Fibroblast of gingiva (primary cell): ENCODE data around the gene SMG6.

Source experiments
- DNase-seq: peaks from one replicate; pipeline ENCODE4 v3.0.0-alpha.2; 2011; ENCODE audit warnings: low read depth

The SMG6 gene

DNA sequence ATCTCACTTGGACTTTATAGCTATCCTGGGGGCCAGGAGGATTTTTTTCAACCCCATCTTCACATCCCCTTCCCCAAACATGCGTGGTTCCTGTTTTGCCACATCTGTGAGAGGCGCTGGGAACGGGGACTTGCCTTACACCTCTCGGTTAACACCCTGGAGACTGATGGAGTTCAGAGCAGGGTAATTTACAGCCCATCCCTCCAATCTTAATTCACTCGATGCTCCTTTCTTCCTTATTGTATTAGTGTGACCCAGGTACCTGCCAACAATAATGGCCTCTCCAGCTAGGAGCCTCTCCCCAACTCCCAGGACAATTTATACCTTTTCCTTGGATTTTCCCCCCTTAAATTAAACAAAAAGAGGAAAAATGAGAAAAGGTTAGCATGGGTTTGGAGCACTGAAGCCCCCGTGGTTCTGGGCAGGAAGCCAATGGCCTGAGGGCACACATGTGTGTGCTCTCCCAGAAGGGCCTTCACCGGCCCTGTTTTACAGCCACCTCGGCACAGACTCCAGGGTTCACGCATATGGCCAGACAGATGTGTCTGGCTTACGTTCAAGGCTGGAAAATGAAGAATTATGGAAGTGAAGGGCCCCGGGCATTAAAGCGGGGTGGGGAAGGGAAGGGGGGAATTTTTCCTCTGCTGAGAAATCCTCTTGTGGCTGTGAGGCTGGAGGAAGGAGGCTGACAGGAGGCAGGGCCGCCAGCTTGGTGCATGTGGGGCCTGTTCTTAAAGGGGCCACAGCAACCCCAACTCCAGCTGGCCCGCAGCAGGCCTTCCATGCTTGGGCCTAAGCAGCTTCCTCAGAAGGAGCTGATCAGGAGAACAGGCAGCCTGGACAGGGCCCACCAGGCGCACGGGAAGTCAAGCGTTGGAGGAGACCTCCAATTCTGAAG, 227.2 kb downstream of the SMG6 start:
- no peak for DNase-seq

DNA sequence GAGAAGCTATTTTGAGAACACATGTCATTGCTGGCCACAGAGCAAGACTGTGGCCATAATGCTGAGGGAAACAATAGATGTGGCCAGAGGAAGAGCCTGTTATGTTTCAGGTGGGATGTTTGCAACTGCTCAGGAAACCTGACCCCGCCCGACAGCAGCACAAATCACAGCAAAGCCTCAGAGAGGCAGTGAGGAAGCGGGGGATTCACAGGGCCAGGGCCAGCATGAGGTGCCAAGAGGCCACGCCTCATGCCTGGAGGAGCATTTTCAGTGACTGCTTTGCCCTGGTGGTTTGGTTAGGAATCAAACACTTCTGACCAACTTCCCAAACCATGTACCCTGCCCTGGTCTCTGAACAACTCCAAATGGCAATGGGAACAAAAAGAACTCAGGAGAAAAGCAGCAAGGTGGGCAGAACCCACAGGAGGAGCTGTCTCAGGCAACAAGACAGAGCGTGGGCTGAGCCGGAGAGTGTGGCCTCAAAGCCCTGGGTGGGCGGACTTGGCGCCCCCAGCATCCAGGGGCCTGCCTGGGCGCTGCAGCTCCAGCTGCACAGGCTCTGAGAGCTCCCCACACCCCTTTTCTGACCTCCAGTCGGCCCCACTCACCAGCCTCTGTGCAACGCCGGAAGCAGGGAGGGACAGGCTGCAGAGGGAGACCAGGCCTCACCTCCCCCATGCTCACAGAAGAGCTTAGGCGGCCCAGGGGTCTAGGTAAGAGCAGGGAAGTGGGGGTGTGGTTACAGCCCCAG, 228.1 kb downstream of the SMG6 start:
- no peak for DNase-seq

DNA sequence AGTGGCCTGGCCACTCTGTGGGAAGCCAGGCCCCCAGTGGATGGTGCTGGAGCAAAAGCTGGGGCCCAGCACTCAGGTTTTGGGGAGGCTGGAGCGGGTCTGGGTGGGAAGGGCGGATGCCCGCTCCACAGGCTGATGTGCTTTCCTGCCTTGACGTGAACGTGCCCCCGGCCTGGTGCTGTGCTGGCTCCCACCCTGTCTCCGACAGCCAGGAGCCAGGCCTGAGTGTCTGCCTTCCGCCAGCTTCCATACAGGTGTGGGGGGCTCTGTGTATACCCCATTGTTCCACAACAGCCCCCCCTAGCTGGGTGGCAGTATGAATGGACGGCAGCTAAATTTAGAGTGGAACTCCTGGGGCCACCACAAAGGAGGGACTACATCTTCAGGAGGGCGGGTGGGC, 228.7 kb downstream of the SMG6 start:
- DNase-seq = no peak

DNA sequence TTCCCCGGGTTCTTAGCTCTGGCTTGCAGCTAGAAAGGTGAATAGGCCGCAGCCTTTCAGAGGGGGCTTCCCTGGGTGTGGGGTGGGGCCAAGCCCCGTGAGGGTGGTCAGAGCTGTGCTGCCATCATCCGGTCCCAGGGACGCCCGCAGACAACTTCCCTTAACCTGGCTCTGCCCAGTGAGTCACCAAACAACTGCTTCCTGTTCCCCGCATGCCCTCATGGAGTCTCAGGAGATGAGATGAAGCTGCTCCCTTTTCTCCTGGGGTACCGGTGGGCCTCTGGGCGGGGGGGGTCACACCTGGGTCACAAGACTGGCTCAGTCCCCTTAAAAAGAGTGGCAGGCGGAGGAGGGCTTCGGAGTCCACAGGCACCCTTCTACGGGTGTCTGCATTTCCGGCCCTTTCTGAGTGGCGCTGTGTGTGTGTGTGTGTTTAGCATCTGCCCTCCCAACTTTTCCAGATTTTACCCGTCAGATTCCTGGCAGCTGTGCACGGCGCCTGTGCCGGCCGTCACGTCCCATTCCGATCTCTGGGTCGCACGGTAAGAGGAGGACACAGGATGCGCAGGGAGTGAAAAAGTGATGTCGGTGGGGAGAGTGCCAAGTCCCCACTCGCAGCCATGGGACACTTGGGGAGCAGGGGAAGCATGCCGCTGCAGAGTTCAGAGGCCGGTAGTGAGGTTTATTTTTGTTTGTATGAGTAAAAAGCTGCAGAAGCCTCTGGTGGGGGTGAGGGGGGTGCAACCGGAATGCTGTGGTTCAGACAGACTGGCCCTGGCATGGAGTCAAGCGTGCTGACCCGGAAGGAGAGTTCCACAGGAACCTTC, 231.9 kb downstream of the SMG6 start:
- no peak for DNase-seq

DNA sequence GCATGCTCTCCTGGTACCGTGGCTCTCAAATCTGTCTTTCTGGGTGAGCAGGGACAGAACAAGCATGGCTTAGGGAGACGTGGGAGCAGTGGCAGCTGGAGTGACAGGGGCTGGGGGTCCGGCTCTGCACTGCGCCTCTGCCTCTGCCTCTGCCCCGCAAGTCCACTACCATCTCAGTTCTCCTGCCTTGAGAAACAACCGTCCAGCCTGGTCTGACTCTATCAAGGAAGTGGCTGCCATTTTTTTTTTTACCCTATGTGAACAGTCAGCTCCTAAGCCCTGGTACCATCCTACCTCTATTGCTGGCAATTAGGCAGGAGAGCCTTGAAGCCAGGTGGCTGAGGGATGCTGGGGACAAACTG, 232.6 kb downstream of the SMG6 start:
- DNase-seq = no peak

DNA sequence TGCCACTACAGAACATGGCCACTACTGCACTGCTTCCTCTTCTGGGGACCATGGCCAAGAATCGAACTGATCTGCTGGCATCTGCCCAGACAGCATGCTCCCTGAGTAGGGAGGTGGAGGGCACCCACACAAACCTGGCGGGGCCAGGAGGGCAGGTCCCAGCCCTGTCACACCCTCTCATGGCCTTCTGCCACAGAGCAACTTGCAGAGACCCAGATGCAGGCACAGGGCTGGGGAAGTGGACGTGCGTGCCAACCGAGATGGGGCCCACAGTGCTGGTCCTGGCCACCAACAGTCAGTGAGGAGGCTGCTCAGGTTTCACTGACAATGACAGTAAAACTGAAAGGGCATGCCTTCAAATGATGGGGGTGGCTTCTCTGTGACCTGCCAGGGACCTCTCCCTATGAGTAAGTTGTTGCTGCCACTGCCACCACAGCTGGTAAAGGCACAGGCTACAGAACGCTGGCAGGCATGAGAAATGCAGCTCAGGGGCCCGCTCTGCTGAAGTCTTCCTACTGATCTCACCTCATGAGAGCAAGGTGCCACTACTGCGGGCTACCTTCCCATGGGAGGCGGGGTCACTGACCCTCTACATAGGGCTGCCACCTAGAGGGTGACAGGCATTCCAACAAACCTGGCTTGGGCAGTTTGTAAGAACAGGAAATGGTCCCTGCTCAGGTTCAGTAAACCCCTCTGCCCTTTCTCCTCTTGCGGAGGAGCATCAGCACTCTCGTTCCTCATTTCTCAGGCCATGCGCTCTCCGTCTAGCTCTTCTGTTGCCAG, 233.2 kb downstream of the SMG6 start:
- no peak for DNase-seq

DNA sequence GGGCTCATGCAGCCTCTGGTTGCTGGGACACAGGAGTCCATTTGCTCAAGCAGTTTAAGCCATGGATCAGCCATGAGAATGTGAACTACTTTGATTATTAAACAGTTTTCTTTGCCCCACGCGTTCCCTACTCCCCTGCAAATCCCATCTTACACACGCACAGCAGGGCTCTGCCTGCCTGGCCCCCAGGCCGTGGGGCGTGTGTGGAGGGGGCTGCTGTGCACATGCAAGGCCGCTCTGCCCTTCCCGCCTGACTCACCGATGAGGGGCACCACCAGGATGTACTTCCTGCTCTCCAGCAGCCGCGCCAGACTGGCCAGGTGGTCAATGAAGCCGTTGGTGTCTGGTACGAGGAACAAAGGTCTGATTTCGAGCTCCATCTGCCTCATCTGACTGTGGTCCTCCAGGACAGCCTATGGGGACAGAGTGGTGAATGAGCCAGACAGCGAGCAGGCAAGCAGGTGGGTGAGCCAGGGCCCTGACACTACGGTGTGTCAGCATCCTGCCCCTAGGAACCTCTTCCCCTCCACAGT, 235.0 kb downstream of the SMG6 start:
- DNase-seq = no peak

DNA sequence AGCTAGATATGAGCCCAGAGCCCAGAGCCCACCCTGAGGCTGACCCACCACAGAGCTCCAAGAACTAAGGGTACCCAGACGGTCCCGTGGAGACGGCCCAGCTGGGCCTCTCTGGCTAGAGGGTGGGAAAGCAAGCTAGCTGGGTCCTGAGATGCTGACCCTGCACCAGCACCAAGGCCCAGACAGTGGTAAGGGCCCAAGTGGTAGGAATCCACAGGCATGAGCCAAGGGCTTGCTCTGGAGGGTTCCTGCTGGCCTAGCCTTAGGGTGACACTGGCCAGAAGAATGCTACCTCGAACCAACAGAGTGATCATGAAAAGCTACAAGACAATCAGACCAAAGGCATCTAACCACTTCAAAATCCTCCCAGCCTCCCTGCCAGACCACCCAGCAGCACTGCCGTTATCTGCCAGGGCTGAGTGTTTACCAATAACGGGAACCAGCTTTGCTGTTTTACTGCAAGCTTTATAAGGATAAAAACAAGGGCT, 235.5 kb downstream of the SMG6 start:
- peak; percentile 41 for DNase-seq

DNA sequence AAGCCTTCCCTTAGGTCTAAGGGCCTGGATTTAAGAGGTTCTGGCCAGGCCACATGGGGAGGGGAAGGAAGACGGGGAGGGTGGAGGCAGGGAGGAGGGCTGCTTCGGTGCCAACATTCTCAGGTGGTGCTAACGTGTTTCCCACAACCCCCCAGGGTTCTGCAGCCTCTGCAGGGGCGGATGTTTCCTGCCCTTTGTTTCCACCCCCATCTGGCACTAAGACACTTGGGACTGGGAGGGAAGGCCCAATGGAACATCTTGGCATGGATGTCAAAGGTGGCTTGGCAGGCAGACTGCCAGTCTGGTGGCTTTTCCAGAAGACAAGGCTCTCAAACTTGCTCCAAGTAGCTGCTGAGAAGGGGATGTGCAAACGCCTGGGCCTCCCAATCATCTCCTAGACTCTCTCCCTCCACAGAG, 236.0 kb downstream of the SMG6 start:
- peak; percentile 36 for DNase-seq

DNA sequence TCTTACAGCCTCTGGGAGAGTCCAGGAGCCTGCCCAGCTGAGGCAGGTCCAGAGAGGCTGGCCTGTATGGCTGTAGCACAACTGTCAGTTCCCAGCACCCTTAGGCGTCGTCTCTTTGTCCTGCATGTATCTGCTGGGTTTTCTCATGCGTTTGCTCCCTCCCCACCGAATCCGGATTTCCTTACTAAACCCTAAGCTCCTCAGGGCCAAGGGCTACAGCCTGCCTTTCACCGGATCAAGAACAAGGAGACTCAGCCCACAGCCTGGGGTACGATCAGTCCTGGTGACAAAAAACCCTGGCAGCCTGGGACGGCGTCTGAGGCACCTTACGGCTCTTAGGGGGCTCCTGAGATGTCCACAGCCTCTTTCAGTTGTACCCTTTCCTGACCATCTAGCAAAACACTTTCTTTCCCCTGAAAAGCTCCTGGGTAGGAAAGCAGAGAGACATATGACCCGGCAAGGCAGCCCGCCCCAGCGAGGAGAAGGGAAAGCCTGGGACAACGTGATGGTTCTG, 236.5 kb downstream of the SMG6 start:
- DNase-seq = no peak

DNA sequence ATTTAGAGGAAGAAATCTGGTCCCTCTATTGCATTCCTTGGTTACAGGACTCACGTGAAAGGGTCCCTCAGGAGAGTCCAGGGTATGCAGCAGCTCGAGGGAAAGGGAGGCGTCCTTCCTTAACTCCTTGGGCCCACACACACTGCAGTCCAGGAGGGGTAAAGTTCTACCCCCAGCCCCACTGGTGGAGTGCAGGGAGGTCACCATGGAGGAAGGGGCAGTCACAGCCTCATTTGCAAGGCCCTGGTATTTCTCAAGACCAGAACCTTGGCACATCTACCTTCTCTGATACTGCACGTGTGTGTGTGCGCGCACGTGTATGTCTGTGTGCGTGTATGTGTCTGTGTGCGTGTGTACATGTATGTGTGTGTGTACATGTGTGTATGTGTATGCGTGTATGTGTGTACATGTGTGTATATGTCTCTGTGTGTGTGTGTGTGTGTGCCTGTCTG, 237.6 kb downstream of the SMG6 start:
- DNase-seq = no peak

DNA sequence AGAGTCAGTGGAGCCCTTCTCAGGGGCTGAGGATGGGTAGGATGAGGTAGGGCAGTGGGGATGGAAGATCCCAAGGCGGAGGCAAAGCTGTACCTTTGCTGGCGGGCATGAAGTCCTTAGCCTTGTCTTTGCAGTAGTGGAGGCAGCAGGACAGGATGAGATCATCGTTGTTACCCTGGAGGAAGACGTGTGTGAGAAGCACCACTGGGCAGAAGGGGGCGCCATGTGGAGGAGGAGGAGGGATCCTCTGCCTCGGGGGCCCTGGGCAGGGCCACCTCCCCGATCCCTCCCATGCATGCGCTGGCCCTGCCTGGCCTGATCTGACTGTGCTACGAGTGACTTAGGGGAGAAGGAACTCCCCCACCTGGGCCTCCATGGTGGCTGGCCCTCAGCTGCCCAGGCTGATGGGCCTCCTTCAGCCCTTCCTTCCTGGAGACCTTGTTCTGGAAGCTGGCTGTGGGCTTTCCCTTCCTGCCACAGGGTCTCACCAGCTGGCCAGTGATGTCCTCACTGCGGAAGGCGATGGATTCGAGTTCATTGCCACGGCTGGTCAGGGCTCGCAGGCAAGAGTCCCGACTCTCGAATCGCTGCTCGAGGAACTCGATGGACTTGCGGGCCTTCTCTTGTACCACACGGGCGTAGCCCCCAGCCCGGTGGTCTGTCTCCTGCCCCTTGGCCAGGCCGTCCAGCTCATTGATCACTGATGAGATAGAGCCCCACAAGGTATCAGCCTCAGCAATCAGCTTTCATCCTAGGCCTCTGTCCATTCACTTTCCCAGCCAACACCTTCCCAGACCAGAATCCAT, 238.4 kb downstream of the SMG6 start:
- peak; percentile 35 for DNase-seq

DNA sequence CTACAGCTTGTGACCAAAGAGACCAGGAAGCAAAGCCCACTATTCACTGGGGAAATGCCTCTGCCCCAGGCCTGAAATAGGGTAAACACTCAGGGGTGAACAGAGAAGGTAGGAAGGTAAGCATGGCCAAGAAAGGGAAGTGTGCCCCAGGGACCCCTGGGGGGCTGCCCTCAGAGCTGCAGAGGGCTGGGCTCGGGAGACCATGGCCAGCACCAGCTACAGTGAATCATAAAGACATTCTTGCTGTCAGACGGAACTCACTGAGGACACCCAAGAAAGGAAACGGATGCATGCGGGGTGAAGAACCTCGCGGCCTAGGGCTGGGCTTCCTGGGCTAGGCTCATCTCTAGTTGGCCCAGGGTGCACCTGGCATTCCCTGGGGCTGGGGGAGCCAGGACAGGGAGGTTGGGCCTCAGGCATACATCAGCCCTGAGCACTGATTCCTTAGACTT, 239.0 kb downstream of the SMG6 start:
- DNase-seq = no peak

DNA sequence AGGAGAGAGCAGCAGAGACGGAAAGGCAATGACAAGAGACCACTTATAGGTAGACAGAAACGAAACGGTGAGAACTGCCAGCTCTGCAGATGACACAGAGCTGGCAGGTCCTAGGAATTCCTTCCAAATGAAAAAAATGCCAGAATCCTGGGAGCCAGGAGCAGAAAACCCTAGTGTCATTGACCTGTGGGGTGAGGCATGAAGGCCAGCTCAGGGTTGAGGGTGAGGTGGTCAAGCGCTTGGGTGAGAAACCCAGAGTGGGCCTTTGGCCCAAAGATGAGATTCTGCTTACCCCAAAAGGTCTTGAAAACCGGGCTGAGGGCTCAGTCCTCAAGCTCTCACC, 239.5 kb downstream of the SMG6 start:
- DNase-seq = no peak

DNA sequence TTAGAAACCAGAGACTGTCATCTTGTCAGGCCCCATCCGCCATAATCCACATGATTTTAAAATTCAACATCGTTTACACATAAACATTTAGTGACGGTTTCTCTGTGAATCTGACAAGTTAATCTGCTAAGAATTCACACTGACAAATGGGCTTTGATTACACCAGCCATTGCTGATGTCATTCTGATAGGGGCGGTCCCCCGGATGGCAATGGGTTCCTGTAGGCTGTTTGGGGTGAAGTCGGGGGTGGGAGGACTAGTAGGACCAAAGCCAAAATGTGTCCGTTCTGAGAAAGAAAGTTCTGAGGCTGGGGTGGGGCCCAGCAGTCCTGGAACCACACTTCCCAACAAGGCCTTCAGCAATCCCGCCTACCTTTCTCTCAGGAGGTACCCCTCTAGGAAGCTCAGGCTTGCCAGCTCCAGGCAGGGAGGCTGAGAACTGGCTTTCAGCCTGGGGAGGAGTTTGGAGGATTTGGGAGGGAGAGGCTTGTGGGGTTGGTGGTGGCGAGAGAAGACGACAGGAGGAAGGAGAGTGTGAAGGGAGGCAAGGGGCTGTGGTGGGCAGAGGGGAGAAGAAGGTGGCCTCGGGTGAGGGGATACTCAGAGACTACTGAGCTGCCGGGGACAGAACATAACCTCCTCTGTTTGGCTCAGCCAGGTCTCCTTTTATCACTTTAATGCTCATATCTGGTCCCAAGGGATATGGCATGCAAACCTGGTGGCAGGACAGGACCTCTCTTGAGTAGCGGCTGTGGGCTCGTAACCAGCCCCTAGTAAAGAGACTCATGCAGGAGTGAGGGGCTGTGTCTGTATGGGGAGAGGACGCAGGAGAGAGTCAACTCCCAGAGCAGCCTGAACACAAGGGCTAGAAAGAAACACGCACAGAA, 240.1 kb downstream of the SMG6 start:
- no peak for DNase-seq

DNA sequence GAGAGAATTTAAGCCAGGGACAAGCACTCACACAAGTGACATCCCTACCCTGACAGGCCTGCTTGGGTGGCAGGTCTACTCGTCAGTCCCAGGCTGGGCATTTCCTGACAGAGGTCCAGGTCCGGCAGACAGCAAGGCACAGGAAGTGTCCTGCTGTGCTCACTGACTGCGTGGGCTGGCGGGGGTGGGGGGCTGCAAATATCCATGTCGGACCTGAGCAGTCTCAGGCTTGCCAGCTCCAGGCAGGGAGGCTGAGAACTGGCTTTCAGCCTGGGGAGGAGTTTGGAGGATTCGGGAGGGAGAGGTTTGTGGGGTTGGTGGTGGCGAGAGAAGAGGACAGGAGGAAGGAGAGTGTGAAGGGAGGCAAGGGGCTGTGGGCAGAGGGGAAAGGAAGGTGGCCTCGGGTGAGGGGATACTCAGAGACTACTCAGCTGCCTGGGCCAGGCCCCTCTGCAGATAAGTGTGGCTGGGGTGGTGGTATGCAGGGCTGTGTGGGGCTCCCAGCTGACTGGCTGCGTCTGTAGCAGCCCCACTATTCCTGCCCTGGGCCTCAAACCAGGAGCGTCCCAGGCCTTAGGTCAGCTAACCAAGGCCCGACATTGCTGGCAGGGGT, 240.9 kb downstream of the SMG6 start:
- DNase-seq = no peak

DNA sequence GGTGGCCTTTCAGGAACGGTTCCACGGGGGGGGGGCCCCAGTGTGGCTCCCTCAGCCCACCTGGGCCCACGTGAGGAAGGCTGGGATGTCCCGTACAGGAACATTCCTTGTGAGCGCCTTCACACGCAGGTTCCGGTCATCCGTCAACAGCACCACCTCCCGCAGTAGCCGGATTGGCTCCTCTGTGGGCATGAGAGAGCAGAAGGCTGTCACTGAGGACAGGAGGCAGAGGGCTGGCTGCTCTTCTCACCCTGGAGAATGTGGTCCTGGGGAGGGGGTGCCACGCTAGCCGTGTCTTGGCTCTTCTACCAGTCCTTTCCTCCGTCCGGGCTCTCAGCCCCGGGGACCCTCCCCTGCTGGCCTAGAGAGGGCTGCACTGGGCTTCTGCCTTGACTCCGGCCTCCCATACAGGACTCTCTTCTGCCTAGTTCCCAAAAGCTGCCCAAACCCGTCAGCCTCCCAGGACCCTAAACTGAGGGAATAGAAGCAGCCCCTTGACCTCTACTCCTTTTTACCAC, 242.1 kb downstream of the SMG6 start:
- DNase-seq = no peak

DNA sequence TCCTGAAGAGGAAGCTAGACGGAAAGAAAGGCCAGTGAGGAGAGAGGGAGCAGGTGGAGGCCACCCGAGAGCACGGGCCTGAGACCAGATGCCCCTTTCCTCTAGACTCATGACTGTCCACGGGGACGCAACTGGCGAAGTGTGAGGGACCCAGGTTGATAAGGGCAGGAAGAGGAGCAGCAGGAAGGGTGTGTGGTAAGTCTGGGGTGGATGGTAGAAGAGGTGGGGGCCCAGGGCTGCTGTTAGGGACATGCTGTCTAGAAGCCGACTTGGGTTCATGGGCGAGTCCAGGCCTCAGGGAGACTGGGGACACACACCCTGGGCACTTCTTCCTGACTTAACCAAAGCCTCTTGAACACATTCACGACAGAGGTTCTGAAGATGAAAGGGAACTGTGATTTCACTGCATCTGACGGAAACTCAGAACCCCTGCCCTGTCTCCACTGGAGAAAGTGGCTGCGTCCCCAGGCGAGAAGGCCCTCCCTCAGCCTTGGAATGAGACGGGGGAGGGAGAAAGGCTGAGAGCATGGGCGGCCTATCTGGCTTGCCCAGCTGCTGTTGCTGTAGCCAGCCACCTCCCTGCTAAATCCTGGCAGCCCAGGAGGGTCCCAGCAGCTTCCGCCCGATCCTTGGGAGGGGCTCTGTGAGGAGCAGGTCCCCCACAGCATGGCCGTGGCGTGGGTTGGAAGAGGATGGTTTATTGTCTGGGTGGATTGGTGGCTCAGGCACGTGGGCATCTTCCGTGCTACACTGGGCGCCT, 242.7 kb downstream of the SMG6 start:
- DNase-seq = no peak
